Ramos (cell line): ENCODE measurements around the gene DUSP9.

ENCODE experiments used
- in situ Hi-C: fragments of 300-500 bp; cut with MboI; formaldehyde crosslinking; loops from one replicate; pipeline ENCODE4 v1.14.3; 2022; ENCODE audit warnings: low sequenced_read_pairs; ENCODE audit not compliant: unreplicated experiment

DUSP9 gene

DNA sequence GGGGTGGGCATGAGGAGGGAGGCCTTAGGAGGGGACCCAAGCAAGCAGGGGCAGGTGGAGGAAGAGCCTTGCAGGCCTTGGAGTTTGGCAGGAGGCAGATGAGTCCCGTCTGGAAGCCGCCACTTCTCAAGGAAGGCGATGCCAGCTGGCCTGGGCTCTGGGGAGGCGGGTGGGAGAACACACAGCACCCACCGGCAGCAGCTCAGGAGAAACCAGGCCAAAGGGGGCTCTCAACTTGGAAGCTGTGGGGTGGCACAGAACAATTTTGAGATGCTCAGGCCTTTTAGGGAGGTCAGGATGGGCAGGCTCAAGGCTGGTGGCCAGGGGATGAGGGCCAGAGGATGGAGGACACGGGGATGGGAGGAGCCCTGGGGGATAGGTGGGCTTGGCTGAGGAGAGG, 11.6 kb upstream of the DUSP9 start:
- in situ Hi-C loops: no loop called here

GRCh38 chrX:153635788-153636668, 11.0 kb upstream of the DUSP9 start:
- in situ Hi-C loops: no loop called here

- in situ Hi-C loops: no loop called here
These were observed 10.3 kb upstream of the DUSP9 start for GRCh38 chrX:153636716-153637115.

- in situ Hi-C loops: no loop called here
These were observed 9.6 kb upstream of the DUSP9 start for GRCh38 chrX:153637121-153638040.

DNA sequence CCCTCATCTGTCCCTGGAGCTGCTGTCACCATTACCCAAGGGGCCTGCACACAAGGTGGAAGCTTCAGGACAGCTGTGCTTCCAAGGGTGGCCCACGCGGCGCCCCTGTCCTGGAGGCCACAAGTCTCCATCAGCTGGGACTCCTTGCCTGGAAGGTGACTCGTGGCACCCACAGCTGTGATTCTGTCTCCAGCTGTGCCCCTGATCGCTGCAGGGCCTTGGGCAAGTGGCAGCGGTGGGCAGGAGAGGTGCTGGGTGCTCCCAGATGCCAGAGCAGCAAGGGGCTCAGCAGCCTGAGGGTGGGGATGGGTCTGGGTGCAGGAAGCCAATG, 9.0 kb upstream of the DUSP9 start:
- in situ Hi-C loops: no loop called here

GRCh38 chrX:153638436-153639176, 8.4 kb upstream of the DUSP9 start:
- in situ Hi-C loops: no loop called here

DNA sequence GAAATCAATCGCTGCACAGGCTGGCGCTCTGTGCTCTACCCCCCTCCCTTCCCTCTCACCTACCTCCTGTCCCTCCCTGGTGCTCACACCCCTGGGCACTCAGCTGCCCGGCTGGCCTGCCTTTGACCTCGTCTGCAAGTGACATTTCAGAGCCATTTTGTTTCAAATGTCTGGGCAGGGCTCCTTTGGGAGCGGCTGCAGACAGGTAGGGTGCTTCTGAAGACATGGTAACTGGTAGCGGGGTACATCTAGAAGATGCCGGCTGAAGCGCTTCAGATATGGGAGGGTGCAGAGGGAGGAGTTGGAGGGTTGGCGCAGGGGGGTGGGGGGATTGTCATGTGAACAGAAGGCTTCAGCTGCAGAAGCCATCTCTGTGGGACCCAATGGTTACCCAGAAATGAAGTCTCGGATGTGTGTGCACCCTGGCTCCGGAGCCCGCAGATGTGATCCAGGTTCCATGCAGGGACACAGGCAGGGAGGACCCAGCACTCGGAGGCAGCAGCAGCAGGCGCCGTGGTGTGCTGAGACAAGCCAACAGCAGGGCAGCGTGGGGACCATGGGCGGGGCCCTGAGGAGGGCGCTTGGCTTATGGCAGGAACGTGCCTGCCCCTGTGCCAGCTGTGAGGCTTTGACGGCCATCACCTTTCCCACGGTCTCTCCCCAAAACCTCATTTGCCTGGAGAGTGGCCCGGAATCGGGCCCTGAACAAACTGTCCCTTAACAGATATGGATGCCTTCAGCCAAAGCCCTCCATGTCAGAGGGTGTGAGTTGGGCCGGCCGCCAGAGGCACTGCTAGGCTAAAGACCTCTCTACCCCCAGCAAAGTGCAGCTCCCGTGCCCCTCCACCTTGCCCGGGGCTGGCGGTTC, 7.6 kb upstream of the DUSP9 start:
- in situ Hi-C loops: no loop called here

- in situ Hi-C loops: no loop called here
These were observed 6.8 kb upstream of the DUSP9 start for GRCh38 chrX:153640045-153640686.

- in situ Hi-C loops: no loop called here
These were observed 6.0 kb upstream of the DUSP9 start for GRCh38 chrX:153640736-153641575.

DNA sequence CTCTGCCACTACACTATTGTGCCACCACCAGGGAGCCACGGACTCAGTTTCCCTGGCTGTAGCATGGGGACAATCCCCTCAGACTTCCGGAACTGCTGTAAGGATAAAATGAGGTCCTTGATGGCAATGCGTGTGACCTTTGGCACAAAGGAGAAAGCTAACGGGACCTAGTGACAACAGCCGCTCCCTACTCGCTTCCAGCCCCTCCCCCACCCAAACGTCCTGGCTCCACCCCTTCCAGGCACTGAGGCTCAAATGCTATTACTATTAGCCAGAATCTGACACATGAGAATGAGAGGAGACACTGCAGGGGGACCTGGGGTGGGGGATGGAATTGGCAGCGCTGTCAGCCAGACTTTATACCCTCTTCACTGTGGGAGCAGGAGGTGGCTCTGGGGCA, 5.4 kb upstream of the DUSP9 start:
- in situ Hi-C loops: no loop called here

- in situ Hi-C loops: no loop called here
These were observed 4.8 kb upstream of the DUSP9 start for GRCh38 chrX:153642051-153642654.

DNA sequence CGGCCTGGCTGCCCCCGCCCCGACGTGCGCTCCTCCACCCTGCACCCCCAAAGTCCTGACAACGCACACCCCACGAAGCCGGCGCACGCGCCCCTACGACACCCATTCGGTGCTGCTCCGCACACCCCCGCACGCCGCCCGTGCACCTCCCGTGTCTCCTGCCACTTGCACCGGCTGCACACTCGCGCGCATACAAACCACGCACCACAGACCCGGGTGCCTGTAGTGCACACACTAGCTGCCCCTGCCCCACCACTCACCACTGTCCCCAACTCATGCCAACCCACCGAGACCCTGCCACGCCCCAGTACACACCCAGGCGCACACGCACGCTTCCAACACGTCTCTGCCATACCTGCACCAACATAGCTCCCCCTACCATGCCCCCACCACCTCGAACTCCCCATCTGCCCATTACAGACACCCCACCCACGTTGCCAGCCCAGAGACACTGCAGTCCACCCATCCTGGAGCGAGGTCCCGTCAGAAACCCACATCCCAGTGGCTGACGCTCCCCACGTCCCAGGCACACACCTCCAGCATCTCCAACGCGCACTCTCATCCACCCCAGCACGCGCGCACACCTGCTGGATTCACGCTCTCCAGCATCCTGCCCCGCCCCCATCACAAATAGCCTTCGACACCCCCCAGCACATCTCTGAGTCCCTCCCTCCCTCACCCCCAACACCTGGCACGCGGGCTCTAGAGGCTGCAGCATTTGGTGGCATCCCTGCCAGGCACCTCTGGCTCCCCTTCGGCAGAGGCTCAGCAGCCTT, 4.2 kb upstream of the DUSP9 start:
- in situ Hi-C loops: no loop called here

- in situ Hi-C loops: no loop called here
These were observed 3.3 kb upstream of the DUSP9 start for GRCh38 chrX:153643431-153644351.

DNA sequence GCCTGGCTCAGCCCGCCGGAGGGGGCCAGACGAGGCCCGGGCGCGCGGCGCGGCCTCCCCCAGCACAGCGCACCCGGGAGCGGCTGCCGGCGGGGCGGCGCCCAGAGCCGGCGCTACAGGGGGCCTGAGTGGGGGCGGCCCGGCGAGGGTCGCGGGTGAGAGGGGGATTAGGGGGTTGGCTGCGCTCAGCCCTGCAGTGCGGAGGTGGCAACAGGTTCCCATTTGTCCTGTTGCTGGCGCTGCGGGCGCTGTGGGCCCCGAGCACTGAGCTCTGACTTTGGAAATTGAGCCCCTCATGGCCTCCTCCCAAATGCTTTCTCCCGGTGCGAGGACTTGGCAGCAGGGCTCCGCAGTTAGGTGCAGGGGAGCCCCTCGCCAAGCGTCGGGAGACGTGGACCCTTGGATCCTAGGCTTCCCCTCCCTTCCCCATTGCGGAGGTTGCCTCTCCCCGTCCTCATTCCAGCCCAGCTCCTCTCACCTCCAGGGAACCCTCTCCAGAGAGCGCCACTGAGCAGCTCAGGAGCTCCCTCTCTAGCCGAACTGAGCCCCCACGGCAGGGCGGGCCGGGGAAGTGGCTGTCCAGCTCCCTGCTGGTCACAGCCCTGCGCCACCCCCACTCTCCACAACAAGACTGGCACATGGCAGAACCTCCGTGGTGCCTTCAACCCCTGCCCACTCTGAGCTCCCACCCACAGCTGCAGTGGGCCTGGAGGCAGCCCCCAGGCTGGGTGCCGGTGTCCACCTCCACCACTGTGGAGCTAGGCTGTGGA, 2.5 kb upstream of the DUSP9 start:
- in situ Hi-C loops: no loop called here

- in situ Hi-C loops: no loop called here
These were observed 1.9 kb upstream of the DUSP9 start for GRCh38 chrX:153645151-153645550.
